Panc1 (cell line): ENCODE results near the gene SUGCT. TPM values are rescaled to one million over a fixed set of nuclear protein-coding genes. Genes with fewer than 3 reads are reported as not detected.

ENCODE experiments used
- ATAC-seq: fragments of 200-7000 bp; cut with Tn5 transposase; 2 replicates; pipeline ENCODE4 v1.9.1; 2020; ENCODE audit warnings: mild to moderate bottlenecking, moderate library complexity
- BruUV-seq: library from RNA; stranded (reverse); fragments of 400-500 nt; replicated peaks from 2 replicates; lab custom pipeline; 2021; lab: Mats Ljungman, UMichigan
- CTCF ChIA-PET: fragments of 300-600 bp; sonication (Branson Sonifier 250); formaldehyde crosslinking; loops from one replicate; lab custom pipeline; 2022; ENCODE audit warnings: antibody characterized with exemption; lab: Charles Lee
- POLR2A ChIA-PET: fragments of 300-600 bp; sonication (Branson Sonifier 250); formaldehyde crosslinking; loops from one replicate; lab custom pipeline; 2022; ENCODE audit warnings: antibody characterized with exemption; lab: Charles Lee
- DNase-seq: peaks from one replicate; pipeline ENCODE4 v3.0.0-alpha.2; 2010; ENCODE audit warnings: low read depth, low spot score
- H3K27ac ChIP-seq: 2 replicates; pipeline ENCODE4 v1.5.1; 2011; ENCODE audit warnings: mild to moderate bottlenecking, low read length, inconsistent platforms
- H3K27me3 ChIP-seq: fragments of 200-500 bp; sonication (Bioruptor generic); 2 replicates; pipeline ENCODE4 v1.6.0; 2014; ENCODE audit warnings: low read length, inconsistent platforms; ENCODE audit not compliant: control insufficient read depth, insufficient read depth
- H3K36me3 ChIP-seq: fragments of 200-500 bp; sonication (Bioruptor generic); 2 replicates; pipeline ENCODE4 v1.5.1; 2014; ENCODE audit warnings: inconsistent platforms, mild to moderate bottlenecking, low read length, moderate library complexity; ENCODE audit not compliant: control insufficient read depth, insufficient read depth
- H3K4me1 ChIP-seq: 2 replicates; pipeline ENCODE4 v1.5.1; 2011; ENCODE audit warnings: inconsistent platforms, mild to moderate bottlenecking, low read length, moderate library complexity; ENCODE audit not compliant: control insufficient read depth, insufficient read depth
- H3K4me3 ChIP-seq, 2 experiments: 2 replicates each; pipeline ENCODE4 v1.5.1; 2011 to 2012; ENCODE audit warnings: low read depth in 2 of 2, low read length in 2 of 2, mild to moderate bottlenecking in 2 of 2, inconsistent platforms in 1 of 2, moderate library complexity in 1 of 2
- H3K9me3 ChIP-seq: fragments of 200-500 bp; sonication (Bioruptor generic); 2 replicates; pipeline ENCODE4 v1.5.1; 2014; ENCODE audit warnings: low read depth, mild to moderate bottlenecking, inconsistent platforms, low read length, moderate library complexity; ENCODE audit not compliant: control insufficient read depth, insufficient read depth
- CTCF ChIP-seq: fragments of 450-650 bp; IDR thresholded peaks from 2 replicates; pipeline ENCODE4 v1.5.1; 2017; ENCODE audit warnings: mild to moderate bottlenecking
- POLR2AphosphoS5 ChIP-seq: IDR thresholded peaks from 2 replicates; pipeline ENCODE4 v1.6.1; 2012; ENCODE audit warnings: mild to moderate bottlenecking, low read depth, low read length, moderate library complexity
- SIN3A ChIP-seq: IDR thresholded peaks from 2 replicates; pipeline ENCODE4 v1.6.1; 2012; ENCODE audit warnings: low read depth, mild to moderate bottlenecking, low read length, moderate library complexity, borderline replicate concordance; ENCODE audit not compliant: insufficient read depth
- TCF7L2 ChIP-seq: IDR thresholded peaks from 2 replicates; pipeline ENCODE4 v1.6.1; 2011; ENCODE audit warnings: mild to moderate bottlenecking, low read depth, low read length, inconsistent platforms
- in situ Hi-C: cut with HindIII; loops from 2 replicates; pipeline ENCODE4 v1.10.0; 2016; ENCODE audit warnings: low sequenced_read_pairs, low pct_unique_long_range_greater_than_20kb
- intact Hi-C: fragments of 100-400 bp; cut with micrococcal nuclease; formaldehyde crosslinking; loops from one replicate; pipeline ENCODE4 v1.10.0; 2022; ENCODE audit not compliant: unreplicated experiment
- total RNA-seq: library from RNA; stranded (reverse); gene quantifications from one replicate; pipeline ENCODE4 v1.2.1, GENCODE V29; 2021; ENCODE audit not compliant: unreplicated experiment
- TF ChIP-seq, protein P1 (sequence below), 2 experiments: IDR thresholded peaks; 2 replicates each; pipeline ENCODE4 v1.6.1; 2011 to 2012; ENCODE audit warnings: low read depth in 2 of 2, control low read depth in 1 of 2, low read length in 1 of 2, mild to moderate bottlenecking in 1 of 2, moderate library complexity in 1 of 2; ENCODE audit not compliant: insufficient read depth in 1 of 2

SUGCT gene
- total RNA-seq, 1 experiment from 2014 or later = 3.1 TPM

GRCh38 chr7:40646717-40647116, 511.9 kb downstream of the SUGCT start:
- H3K9me3 ChIP-seq = no peaks in the 10 kb centered on the region
- TF ChIP-seq, protein P1, sequence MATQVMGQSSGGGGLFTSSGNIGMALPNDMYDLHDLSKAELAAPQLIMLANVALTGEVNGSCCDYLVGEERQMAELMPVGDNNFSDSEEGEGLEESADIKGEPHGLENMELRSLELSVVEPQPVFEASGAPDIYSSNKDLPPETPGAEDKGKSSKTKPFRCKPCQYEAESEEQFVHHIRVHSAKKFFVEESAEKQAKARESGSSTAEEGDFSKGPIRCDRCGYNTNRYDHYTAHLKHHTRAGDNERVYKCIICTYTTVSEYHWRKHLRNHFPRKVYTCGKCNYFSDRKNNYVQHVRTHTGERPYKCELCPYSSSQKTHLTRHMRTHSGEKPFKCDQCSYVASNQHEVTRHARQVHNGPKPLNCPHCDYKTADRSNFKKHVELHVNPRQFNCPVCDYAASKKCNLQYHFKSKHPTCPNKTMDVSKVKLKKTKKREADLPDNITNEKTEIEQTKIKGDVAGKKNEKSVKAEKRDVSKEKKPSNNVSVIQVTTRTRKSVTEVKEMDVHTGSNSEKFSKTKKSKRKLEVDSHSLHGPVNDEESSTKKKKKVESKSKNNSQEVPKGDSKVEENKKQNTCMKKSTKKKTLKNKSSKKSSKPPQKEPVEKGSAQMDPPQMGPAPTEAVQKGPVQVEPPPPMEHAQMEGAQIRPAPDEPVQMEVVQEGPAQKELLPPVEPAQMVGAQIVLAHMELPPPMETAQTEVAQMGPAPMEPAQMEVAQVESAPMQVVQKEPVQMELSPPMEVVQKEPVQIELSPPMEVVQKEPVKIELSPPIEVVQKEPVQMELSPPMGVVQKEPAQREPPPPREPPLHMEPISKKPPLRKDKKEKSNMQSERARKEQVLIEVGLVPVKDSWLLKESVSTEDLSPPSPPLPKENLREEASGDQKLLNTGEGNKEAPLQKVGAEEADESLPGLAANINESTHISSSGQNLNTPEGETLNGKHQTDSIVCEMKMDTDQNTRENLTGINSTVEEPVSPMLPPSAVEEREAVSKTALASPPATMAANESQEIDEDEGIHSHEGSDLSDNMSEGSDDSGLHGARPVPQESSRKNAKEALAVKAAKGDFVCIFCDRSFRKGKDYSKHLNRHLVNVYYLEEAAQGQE (IDR thresholded peaks at IDR 0.05; ENCODE audit: insufficient read depth in 1 of 2, low read depth in 2 of 2, low read length in 1 of 2) = no peak
- no peak for TF ChIP-seq CTCF
- TF ChIP-seq POLR2AphosphoS5 = no peak
- TF ChIP-seq SIN3A = no peak
- BruUV-seq = no TSS peak
- H3K27ac ChIP-seq = no peak overlapping the region
- no peaks in the 10 kb centered on the region for H3K27me3 ChIP-seq
- DNase-seq (no peak), ATAC-seq (no peak)
- H3K4me1 ChIP-seq = no peaks in the 10 kb centered on the region
- intact Hi-C loops (no loop called here), in situ Hi-C loops (no loop called here)
- CTCF ChIA-PET = no interaction called here
- no peak overlapping the region for H3K4me3 ChIP-seq
- POLR2A ChIA-PET = no interaction called here
- no peaks in the 10 kb centered on the region for H3K36me3 ChIP-seq

DNA sequence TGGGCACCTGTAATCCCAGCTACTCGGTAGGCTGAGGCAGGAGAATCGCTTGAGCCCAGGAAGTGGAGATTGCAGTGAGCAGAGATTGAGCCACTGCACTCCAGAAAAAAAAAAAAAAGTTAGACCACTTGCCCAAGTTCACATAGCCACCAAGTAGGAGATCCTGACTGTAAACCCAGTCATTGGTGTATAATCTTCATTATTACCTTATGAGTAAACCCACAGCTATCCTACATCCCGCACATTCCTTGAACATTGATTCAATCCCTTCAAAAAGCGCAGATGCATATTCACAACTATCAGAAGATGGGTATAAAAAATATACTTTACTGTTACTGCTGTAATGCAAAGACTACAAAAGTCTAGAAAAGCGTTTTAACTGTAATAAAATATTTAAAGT, 512.9 kb downstream of the SUGCT start:
- CTCF ChIA-PET = no interaction called here
- intact Hi-C loops = no loop called here
- H3K4me3 ChIP-seq = no peak overlapping the region
- no peak overlapping the region for H3K27ac ChIP-seq
- POLR2A ChIA-PET = interaction anchor here (0.6 kb wide), 1 partner anchor 371 kb away, joined by 3 read pairs; no protein-coding TSS in a partner anchor
- H3K9me3 ChIP-seq = no peaks in the 10 kb centered on the region
- in situ Hi-C loops = no loop called here
- no peaks in the 10 kb centered on the region for H3K4me1 ChIP-seq
- H3K36me3 ChIP-seq = no peaks in the 10 kb centered on the region
- DNase-seq (no peak), ATAC-seq (no peak)
- no TSS peak for BruUV-seq
- no peaks in the 10 kb centered on the region for H3K27me3 ChIP-seq
- no peak for TF ChIP-seq SIN3A
- TF ChIP-seq TCF7L2 = no peak
- TF ChIP-seq POLR2AphosphoS5 = no peak
- TF ChIP-seq, protein P1 (IDR thresholded peaks at IDR 0.05; ENCODE audit: insufficient read depth in 1 of 2, low read depth in 2 of 2, low read length in 1 of 2) = no peak
- no peak for TF ChIP-seq CTCF
